ENCODE data around the gene ROBO2. TPM values are rescaled to one million over a fixed set of nuclear protein-coding genes. Genes with fewer than 3 reads are reported as not detected.

ROBO2 gene
- polyA plus RNA-seq, 2 of the 4 experiments (the other 2 are of a cell fraction): 0.04 TPM; not detected in 1

DNA sequence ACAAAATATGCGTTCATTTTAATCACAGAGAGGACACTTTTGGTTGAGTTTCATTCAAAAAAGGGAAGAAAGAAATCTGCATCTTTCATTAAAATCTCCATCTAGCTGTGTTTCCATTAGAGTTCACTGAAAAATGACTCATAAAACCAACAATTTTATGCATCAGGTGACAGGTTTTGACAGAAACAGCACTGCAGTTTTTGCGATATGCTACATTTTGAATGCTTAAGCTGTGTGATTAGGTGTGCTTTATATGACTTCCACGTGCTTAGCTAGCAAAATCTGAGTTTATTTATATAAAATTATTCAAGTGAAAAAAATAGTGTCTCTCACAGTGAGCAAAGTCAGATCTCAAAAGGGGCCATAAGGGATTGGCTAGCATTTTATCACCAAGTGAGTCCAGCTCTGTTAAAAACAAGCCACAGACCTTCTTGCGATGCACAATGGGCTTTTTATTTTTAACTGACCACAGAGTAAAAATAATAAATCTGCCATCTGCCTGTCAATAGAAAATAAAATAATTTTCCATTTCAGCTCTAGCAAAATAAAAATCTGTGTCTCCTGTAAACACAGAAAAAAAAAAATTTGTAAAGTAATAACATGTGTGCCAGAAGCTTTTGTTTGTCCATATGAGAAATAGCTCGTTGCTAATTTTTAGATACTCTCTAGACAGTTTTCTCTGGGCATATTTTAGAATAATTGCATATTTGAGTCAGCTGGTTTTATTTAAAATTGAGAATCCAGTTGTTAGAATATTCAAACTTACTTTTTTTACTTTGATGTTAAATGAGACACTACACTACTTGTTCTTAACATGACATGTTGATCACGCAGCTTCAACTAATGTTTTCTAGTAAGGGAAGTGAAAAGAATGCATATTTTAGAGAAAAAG, 409.8 kb downstream of the ROBO2 start:
- TF ChIP-seq GATA3 (IDR thresholded peaks at IDR 0.05; ENCODE audit: borderline replicate concordance) (no peak), BHLHE40 (IDR thresholded peaks at IDR 0.05; ENCODE audit: low read depth, low read length) (no peak), SMC3 (IDR thresholded peaks at IDR 0.05) (no peak), TFCP2L1 (CRISPR knock-in tag; IDR thresholded peaks at IDR 0.05) (no peak), MAZ (IDR thresholded peaks at IDR 0.05; ENCODE audit: borderline replicate concordance, low read depth, low read length) (no peak), CHD4 (IDR thresholded peaks at IDR 0.05; ENCODE audit: borderline replicate concordance) (no peak), RFX5 (IDR thresholded peaks at IDR 0.05) (no peak), JUN (IDR thresholded peaks at IDR 0.05) (no peak), RAD21 (conservative IDR thresholded peaks at IDR 0.05 in 1 of 2, IDR thresholded peaks at IDR 0.05 in 1 of 2) (no peak), HEYL (CRISPR knock-in tag; IDR thresholded peaks at IDR 0.05) (no peak), POLR2A (IDR thresholded peaks at IDR 0.05; ENCODE audit: low read length) (no peak)
- TF ChIP-seq, protein P1, sequence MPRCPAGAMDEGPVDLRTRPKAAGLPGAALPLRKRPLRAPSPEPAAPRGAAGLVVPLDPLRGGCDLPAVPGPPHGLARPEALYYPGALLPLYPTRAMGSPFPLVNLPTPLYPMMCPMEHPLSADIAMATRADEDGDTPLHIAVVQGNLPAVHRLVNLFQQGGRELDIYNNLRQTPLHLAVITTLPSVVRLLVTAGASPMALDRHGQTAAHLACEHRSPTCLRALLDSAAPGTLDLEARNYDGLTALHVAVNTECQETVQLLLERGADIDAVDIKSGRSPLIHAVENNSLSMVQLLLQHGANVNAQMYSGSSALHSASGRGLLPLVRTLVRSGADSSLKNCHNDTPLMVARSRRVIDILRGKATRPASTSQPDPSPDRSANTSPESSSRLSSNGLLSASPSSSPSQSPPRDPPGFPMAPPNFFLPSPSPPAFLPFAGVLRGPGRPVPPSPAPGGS (IDR thresholded peaks at IDR 0.05): no peak

DNA sequence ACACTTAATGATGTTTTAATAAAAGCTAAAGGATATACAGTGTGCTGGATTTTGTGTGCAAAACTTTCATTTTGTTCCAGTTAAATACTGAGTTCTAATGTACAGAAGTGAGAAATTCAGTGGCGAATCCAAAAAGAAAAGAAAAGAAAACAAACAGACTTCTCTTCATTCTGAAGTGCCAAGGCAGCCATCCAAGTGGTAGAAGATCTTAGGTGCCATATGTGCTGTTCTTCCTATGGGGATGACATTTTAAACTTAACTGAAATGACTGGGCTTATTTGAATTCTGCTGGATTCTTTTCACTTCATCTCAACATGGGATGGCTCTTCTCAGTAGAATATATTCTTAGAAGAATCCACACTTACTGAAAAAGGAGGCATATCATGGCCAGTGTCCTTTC, 416.5 kb downstream of the ROBO2 start:
- Histone ChIP-seq H3K4me2 (no peak overlapping the region), H3K4me3 (no peak overlapping the region), H3K4me1 (no peaks in the 10 kb centered on the region), H3K27ac (no peak overlapping the region), H3K9me3 (no peaks in the 10 kb centered on the region)
- no peak for ATAC-seq
- ChIA-PET CTCF (no interaction called here), POLR2A (no interaction called here)
- TF ChIP-seq EHMT2 (IDR thresholded peaks at IDR 0.05; ENCODE audit: low read depth) (no peak), POLR2AphosphoS2 (conservative IDR thresholded peaks at IDR 0.05; ENCODE audit: low read length) (no peak), FOSL2 (IDR thresholded peaks at IDR 0.05) (no peak), FOSL2 (CRISPR knock-in tag; IDR thresholded peaks at IDR 0.05) (no peak), RARB (CRISPR knock-in tag; IDR thresholded peaks at IDR 0.05) (no peak), RCOR1 (IDR thresholded peaks at IDR 0.05; ENCODE audit: low read depth, low read length) (no peak), EP300 (IDR thresholded peaks at IDR 0.05) (no peak)
- TF ChIP-seq, protein P2, sequence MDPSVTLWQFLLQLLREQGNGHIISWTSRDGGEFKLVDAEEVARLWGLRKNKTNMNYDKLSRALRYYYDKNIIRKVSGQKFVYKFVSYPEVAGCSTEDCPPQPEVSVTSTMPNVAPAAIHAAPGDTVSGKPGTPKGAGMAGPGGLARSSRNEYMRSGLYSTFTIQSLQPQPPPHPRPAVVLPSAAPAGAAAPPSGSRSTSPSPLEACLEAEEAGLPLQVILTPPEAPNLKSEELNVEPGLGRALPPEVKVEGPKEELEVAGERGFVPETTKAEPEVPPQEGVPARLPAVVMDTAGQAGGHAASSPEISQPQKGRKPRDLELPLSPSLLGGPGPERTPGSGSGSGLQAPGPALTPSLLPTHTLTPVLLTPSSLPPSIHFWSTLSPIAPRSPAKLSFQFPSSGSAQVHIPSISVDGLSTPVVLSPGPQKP (IDR thresholded peaks at IDR 0.05; ENCODE audit: low read depth, low read length): no peak
- DNase-seq (ENCODE audit: low read depth in 1 of 2, low spot score in 1 of 2): no peak
- WGBS (ENCODE audit: missing lambda C conversion rate): 3% methylated on average over 1 of the region's 1 CpG
- no peak for FAIRE-seq

More for the DNA sequence above, 409.8 kb downstream of the ROBO2 start:
- no peaks in the 10 kb centered on the region for H3K4me1 ChIP-seq
- FAIRE-seq (no peak), DNase-seq (ENCODE audit: low read depth in 1 of 2, low spot score in 1 of 2) (no peak), ATAC-seq (no peak)
- no peak overlapping the region for H3K27ac ChIP-seq
- 27% methylated on average over 6 of the region's 6 CpGs for WGBS (ENCODE audit: missing lambda C conversion rate)
- ChIA-PET CTCF (interaction anchor here (0.9 kb wide), 1 partner anchor 27 kb away, joined by 3 read pairs; no protein-coding TSS in a partner anchor), POLR2A (no interaction called here)
- no peak overlapping the region for H3K4me3 ChIP-seq
- no peaks in the 10 kb centered on the region for H3K9me3 ChIP-seq
- H3K4me2 ChIP-seq: no peak overlapping the region

DNA sequence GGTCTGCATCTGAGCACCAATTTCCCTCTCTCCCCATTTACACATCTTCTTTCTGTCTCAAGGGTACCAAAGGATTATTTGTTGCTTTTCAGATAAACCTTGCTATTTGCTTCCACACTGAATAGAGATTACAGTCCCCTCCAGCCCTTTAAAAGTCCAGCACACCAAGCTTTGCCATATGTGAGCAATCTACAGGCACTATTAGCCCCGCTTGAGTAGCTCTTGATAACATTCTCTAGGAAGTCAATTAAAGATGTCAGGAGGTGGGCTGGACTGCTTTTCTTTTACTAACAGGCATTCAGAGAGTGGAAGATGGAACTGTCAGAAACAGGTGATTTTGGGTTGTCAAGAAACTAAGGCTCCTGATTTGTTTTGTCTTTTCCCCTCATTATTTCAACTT, 417.0 kb downstream of the ROBO2 start:
- ChIA-PET POLR2A (no interaction called here), CTCF (no interaction called here)
- 4% methylated on average over 1 of the region's 1 CpG for WGBS (ENCODE audit: missing lambda C conversion rate)
- TF ChIP-seq, protein P3, sequence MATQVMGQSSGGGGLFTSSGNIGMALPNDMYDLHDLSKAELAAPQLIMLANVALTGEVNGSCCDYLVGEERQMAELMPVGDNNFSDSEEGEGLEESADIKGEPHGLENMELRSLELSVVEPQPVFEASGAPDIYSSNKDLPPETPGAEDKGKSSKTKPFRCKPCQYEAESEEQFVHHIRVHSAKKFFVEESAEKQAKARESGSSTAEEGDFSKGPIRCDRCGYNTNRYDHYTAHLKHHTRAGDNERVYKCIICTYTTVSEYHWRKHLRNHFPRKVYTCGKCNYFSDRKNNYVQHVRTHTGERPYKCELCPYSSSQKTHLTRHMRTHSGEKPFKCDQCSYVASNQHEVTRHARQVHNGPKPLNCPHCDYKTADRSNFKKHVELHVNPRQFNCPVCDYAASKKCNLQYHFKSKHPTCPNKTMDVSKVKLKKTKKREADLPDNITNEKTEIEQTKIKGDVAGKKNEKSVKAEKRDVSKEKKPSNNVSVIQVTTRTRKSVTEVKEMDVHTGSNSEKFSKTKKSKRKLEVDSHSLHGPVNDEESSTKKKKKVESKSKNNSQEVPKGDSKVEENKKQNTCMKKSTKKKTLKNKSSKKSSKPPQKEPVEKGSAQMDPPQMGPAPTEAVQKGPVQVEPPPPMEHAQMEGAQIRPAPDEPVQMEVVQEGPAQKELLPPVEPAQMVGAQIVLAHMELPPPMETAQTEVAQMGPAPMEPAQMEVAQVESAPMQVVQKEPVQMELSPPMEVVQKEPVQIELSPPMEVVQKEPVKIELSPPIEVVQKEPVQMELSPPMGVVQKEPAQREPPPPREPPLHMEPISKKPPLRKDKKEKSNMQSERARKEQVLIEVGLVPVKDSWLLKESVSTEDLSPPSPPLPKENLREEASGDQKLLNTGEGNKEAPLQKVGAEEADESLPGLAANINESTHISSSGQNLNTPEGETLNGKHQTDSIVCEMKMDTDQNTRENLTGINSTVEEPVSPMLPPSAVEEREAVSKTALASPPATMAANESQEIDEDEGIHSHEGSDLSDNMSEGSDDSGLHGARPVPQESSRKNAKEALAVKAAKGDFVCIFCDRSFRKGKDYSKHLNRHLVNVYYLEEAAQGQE (IDR thresholded peaks at IDR 0.05): no peak
- TF ChIP-seq, protein P4, sequence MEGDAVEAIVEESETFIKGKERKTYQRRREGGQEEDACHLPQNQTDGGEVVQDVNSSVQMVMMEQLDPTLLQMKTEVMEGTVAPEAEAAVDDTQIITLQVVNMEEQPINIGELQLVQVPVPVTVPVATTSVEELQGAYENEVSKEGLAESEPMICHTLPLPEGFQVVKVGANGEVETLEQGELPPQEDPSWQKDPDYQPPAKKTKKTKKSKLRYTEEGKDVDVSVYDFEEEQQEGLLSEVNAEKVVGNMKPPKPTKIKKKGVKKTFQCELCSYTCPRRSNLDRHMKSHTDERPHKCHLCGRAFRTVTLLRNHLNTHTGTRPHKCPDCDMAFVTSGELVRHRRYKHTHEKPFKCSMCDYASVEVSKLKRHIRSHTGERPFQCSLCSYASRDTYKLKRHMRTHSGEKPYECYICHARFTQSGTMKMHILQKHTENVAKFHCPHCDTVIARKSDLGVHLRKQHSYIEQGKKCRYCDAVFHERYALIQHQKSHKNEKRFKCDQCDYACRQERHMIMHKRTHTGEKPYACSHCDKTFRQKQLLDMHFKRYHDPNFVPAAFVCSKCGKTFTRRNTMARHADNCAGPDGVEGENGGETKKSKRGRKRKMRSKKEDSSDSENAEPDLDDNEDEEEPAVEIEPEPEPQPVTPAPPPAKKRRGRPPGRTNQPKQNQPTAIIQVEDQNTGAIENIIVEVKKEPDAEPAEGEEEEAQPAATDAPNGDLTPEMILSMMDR (IDR thresholded peaks at IDR 0.05): no peak
- TF ChIP-seq RFX5 (IDR thresholded peaks at IDR 0.05) (no peak), FOSB (CRISPR knock-in tag; IDR thresholded peaks at IDR 0.05) (no peak), RCOR1 (IDR thresholded peaks at IDR 0.05; ENCODE audit: low read depth, low read length) (no peak), RARB (CRISPR knock-in tag; IDR thresholded peaks at IDR 0.05) (no peak), HOXB13 (CRISPR knock-in tag; IDR thresholded peaks at IDR 0.05; ENCODE audit: low read depth) (no peak), GATA3 (IDR thresholded peaks at IDR 0.05; ENCODE audit: borderline replicate concordance) (no peak), EHMT2 (IDR thresholded peaks at IDR 0.05; ENCODE audit: low read depth) (no peak), JUNB (IDR thresholded peaks at IDR 0.05) (no peak)
- TF ChIP-seq, protein P5, sequence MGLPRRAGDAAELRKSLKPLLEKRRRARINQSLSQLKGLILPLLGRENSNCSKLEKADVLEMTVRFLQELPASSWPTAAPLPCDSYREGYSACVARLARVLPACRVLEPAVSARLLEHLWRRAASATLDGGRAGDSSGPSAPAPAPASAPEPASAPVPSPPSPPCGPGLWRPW (IDR thresholded peaks at IDR 0.05): no peak

More for the DNA sequence above, 417.0 kb downstream of the ROBO2 start:
- ATAC-seq (no peak), FAIRE-seq (no peak), DNase-seq (ENCODE audit: low read depth in 1 of 2, low spot score in 1 of 2) (no peak)
- Histone ChIP-seq H3K27ac (no peak overlapping the region), H3K9me3 (no peaks in the 10 kb centered on the region), H3K4me2 (no peak overlapping the region), H3K4me3 (no peak overlapping the region), H3K4me1 (no peaks in the 10 kb centered on the region)
